ENCODE results near the gene RNPC3.
"Not testable (repeated sequence)": the region's sequence is repeated elsewhere in the genome, so short reads cannot be mapped to it uniquely, and the experiment has no call there.

The RNPC3 gene

DNA sequence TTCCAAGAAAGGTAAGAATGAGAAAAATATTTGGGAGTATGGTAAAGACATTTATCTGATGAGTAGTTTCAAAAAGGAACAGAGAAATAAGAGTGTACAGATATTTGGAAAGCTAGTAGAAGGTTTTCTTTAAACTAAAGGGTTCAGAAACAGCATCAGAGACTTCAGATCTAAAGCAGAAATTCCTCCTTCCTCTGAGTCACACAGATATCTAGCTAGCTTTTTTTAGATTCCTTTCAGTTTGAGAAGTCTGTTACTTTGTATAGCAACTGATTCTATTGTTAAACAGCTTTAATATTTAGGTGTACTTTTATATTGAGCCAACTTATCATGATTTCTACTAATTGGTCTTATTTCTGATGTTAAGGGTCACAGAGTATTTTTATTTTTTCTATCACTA lies 50.6 kb downstream of the RNPC3 start:
- H3K36me3 ChIP-seq (ENCODE audit: insufficient read depth, low read length), result no peaks in the 10 kb centered on the region
- no peaks in the 10 kb centered on the region for H3K79me2 ChIP-seq (ENCODE audit: insufficient read depth, low read length)
- H3K9me3 ChIP-seq (ENCODE audit: insufficient read depth, low read length, severe bottlenecking), result no peaks in the 10 kb centered on the region
- no peaks in the 10 kb centered on the region for H4K20me1 ChIP-seq (ENCODE audit: insufficient read depth, low read length)
- DNase-seq, result no peak
- no peak overlapping the region for H3K9ac ChIP-seq (ENCODE audit: low read depth, low read length)
- no peak overlapping the region for H2AFZ ChIP-seq (ENCODE audit: low read depth, low read length)
- no peak overlapping the region for H3K4me3 ChIP-seq (ENCODE audit: low read depth in 1 of 2, low read length in 2 of 2)
- no peak for ATAC-seq (ENCODE audit: insufficient read depth, low read depth)
- H3K4me2 ChIP-seq (ENCODE audit: insufficient read depth, low read length), result no peak overlapping the region
- no peaks in the 10 kb centered on the region for H3K4me1 ChIP-seq (ENCODE audit: insufficient read depth, low read length)
- no peak overlapping the region for H3K27ac ChIP-seq (ENCODE audit: low read length)
- H3K27me3 ChIP-seq (ENCODE audit: insufficient read depth, low read length, poor library complexity), result no peaks in the 10 kb centered on the region
- TF ChIP-seq, protein P1, sequence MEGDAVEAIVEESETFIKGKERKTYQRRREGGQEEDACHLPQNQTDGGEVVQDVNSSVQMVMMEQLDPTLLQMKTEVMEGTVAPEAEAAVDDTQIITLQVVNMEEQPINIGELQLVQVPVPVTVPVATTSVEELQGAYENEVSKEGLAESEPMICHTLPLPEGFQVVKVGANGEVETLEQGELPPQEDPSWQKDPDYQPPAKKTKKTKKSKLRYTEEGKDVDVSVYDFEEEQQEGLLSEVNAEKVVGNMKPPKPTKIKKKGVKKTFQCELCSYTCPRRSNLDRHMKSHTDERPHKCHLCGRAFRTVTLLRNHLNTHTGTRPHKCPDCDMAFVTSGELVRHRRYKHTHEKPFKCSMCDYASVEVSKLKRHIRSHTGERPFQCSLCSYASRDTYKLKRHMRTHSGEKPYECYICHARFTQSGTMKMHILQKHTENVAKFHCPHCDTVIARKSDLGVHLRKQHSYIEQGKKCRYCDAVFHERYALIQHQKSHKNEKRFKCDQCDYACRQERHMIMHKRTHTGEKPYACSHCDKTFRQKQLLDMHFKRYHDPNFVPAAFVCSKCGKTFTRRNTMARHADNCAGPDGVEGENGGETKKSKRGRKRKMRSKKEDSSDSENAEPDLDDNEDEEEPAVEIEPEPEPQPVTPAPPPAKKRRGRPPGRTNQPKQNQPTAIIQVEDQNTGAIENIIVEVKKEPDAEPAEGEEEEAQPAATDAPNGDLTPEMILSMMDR (IDR thresholded peaks at IDR 0.05; ENCODE audit: borderline replicate concordance, extremely low read depth, low read length, poor library complexity, severe bottlenecking), result no peak
- no peak for TF ChIP-seq EZH2 (IDR thresholded peaks at IDR 0.05; ENCODE audit: borderline replicate concordance, low read depth, low read length, severe bottlenecking)

DNA sequence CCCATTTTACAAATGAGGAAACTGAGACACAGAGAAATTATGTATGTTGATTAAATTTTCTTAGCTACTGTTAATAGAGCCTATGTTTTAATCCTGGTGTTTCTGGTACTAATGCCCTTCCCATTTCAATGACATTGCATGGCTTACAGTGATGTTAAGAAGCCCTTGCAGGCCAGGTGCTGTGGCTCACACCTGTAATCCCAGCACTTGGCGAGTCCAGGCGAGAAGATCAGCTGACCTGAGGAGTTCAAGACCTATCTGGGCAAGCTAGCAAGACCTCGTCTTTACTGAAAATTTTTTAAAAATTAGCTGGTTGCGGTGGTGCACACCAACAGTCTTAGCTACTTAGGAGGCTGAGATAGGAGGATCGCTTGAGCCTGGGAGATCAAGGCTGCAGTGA lies 51.3 kb downstream of the RNPC3 start:
- not testable (repeated sequence) for H4K20me1 ChIP-seq (ENCODE audit: insufficient read depth, low read length); H3K4me2 ChIP-seq (ENCODE audit: insufficient read depth, low read length); H3K79me2 ChIP-seq (ENCODE audit: insufficient read depth, low read length); H3K27ac ChIP-seq (ENCODE audit: low read length); H3K9ac ChIP-seq (ENCODE audit: low read depth, low read length); H2AFZ ChIP-seq (ENCODE audit: low read depth, low read length); DNase-seq; H3K9me3 ChIP-seq (ENCODE audit: insufficient read depth, low read length, severe bottlenecking); ATAC-seq (ENCODE audit: insufficient read depth, low read depth); H3K4me3 ChIP-seq (ENCODE audit: low read depth in 1 of 2, low read length in 2 of 2); H3K4me1 ChIP-seq (ENCODE audit: insufficient read depth, low read length); H3K27me3 ChIP-seq (ENCODE audit: insufficient read depth, low read length, poor library complexity); H3K36me3 ChIP-seq (ENCODE audit: insufficient read depth, low read length)

DNA sequence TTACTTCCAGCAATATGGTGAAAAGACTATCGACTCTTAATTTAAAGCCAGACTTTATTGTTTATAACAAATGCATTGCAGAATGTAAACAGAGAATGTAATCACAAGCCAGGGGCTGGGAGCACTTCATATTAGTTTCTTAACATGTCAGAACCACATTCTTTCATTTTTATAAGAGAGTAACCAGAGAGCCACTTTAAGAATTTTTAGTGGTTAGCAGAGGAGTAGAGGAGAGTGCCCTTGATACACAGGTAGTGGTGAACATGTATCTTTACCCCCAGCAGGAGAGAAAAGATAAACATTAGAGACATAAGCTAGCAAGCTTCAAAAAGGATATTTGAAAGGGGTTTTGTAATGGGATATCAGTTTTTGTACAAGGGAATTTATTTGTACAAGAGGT lies 57.0 kb downstream of the RNPC3 start:
- no peaks in the 10 kb centered on the region for H4K20me1 ChIP-seq (ENCODE audit: insufficient read depth, low read length)
- H3K4me3 ChIP-seq (ENCODE audit: low read depth in 1 of 2, low read length in 2 of 2), result no peak overlapping the region
- no peaks in the 10 kb centered on the region for H3K36me3 ChIP-seq (ENCODE audit: insufficient read depth, low read length)
- no peaks in the 10 kb centered on the region for H3K9me3 ChIP-seq (ENCODE audit: insufficient read depth, low read length, severe bottlenecking)
- no peaks in the 10 kb centered on the region for H3K4me1 ChIP-seq (ENCODE audit: insufficient read depth, low read length)
- H3K4me2 ChIP-seq (ENCODE audit: insufficient read depth, low read length), result no peak overlapping the region
- DNase-seq (no peak), ATAC-seq (ENCODE audit: insufficient read depth, low read depth) (no peak)
- TF ChIP-seq EZH2 (IDR thresholded peaks at IDR 0.05; ENCODE audit: borderline replicate concordance, low read depth, low read length, severe bottlenecking), result no peak
- TF ChIP-seq, protein P1 (IDR thresholded peaks at IDR 0.05; ENCODE audit: borderline replicate concordance, extremely low read depth, low read length, poor library complexity, severe bottlenecking), result no peak
- H3K27ac ChIP-seq (ENCODE audit: low read length), result no peak overlapping the region
- H2AFZ ChIP-seq (ENCODE audit: low read depth, low read length), result no peak overlapping the region
- no peaks in the 10 kb centered on the region for H3K79me2 ChIP-seq (ENCODE audit: insufficient read depth, low read length)
- H3K9ac ChIP-seq (ENCODE audit: low read depth, low read length), result no peak overlapping the region
- no peaks in the 10 kb centered on the region for H3K27me3 ChIP-seq (ENCODE audit: insufficient read depth, low read length, poor library complexity)

DNA sequence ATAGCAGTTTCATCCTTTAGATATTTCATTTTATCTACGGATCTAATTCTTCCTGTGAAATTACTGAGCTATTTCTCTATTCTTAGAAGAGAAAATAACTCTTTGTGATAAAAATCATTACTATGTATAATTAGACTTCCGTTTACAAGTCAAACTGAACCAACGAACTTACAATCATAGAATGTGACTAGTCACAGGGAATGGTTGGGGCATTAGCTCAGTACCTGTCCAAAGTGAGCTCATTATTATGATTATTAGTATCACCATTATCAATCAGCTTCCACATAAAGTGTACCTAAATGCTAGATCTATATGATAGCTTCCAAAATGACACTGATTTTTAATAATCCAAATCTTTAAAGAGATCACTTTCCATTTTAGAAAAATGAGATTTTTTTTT lies 58.4 kb downstream of the RNPC3 start:
- ATAC-seq (ENCODE audit: insufficient read depth, low read depth), result no peak
- Histone ChIP-seq H3K4me1 (ENCODE audit: insufficient read depth, low read length) (no peaks in the 10 kb centered on the region), H3K4me2 (ENCODE audit: insufficient read depth, low read length) (no peak overlapping the region), H3K27me3 (ENCODE audit: insufficient read depth, low read length, poor library complexity) (no peaks in the 10 kb centered on the region), H3K9me3 (ENCODE audit: insufficient read depth, low read length, severe bottlenecking) (peaks cover 8% of the 10 kb centered on the region), H3K4me3 (ENCODE audit: low read depth in 1 of 2, low read length in 2 of 2) (no peak overlapping the region), H3K79me2 (ENCODE audit: insufficient read depth, low read length) (no peaks in the 10 kb centered on the region), H3K9ac (ENCODE audit: low read depth, low read length) (no peak overlapping the region), H4K20me1 (ENCODE audit: insufficient read depth, low read length) (no peaks in the 10 kb centered on the region), H2AFZ (ENCODE audit: low read depth, low read length) (no peak overlapping the region), H3K27ac (ENCODE audit: low read length) (no peak overlapping the region), H3K36me3 (ENCODE audit: insufficient read depth, low read length) (no peaks in the 10 kb centered on the region)
- DNase-seq, result no peak
- no peak for TF ChIP-seq EZH2 (IDR thresholded peaks at IDR 0.05; ENCODE audit: borderline replicate concordance, low read depth, low read length, severe bottlenecking)
- TF ChIP-seq, protein P1 (IDR thresholded peaks at IDR 0.05; ENCODE audit: borderline replicate concordance, extremely low read depth, low read length, poor library complexity, severe bottlenecking), result no peak

Measured in DND-41 (cell line).